HCT116 (cell line): ENCODE data around the gene TRMU. TPM values are rescaled to one million over a fixed set of nuclear protein-coding genes. Genes with fewer than 3 reads are reported as not detected.

ENCODE experiments used
- ATAC-seq: fragments of 200-7000 bp; cut with Tn5 transposase; 2 replicates; pipeline ENCODE4 v1.9.1; 2020; ENCODE audit warnings: mild to moderate bottlenecking, moderate library complexity
- BruUV-seq: library from RNA; stranded (reverse); fragments of 400-500 nt; replicated peaks from 2 replicates; lab custom pipeline; 2021; lab: Mats Ljungman, UMichigan
- CTCF ChIA-PET: fragments of 300-600 bp; sonication (Branson Sonifier 250); formaldehyde crosslinking; loops from one replicate; lab custom pipeline; 2021; ENCODE audit warnings: antibody characterized with exemption; lab: Charles Lee
- POLR2A ChIA-PET: fragments of 300-600, 350-600 bp; sonication (Branson Sonifier 250); formaldehyde crosslinking; loops from one replicate; lab custom pipeline; 2021; ENCODE audit warnings: antibody characterized with exemption; lab: Charles Lee
- RAD21 ChIA-PET, 2 experiments: fragments of 300-600 bp; sonication (Branson Sonifier 250); formaldehyde crosslinking; loops; one replicate each; lab custom pipeline; 2023; ENCODE audit warnings: low total read pairs in 2 of 2; ENCODE audit not compliant: uncharacterized antibody in 2 of 2, unreplicated experiment in 2 of 2, low non-redundant PET in 1 of 2; lab: Charles Lee
- DNase-seq: peaks from one replicate; pipeline ENCODE4 v3.0.0-alpha.2; 2010; ENCODE audit warnings: low read depth, low spot score
- H2AFZ ChIP-seq: fragments of 200-600 bp; shearing (Covaris generic), sonication (generic); 2 replicates; pipeline ENCODE4 v1.6.1; 2017; ENCODE audit warnings: low read depth, mixed run types, mixed read lengths, antibody characterized with exemption, low read length; ENCODE audit not compliant: poor library complexity, severe bottlenecking
- H3K27ac ChIP-seq: 2 replicates; pipeline ENCODE4 v1.5.1; 2012; ENCODE audit warnings: low read depth, low read length
- H3K27me3 ChIP-seq: fragments of 200-600 bp; sonication (generic); 2 replicates; pipeline ENCODE4 v1.6.1; 2016; ENCODE audit warnings: mixed run types, low read length, mixed read lengths; ENCODE audit not compliant: insufficient read depth
- H3K36me3 ChIP-seq, 2 experiments: fragments of 200-500 bp in 1 of 2; fragments of 200-600 bp in 1 of 2; sonication (Bioruptor generic) in 1 of 2; sonication (generic) in 1 of 2; 2 replicates each; pipeline versions ENCODE4 v1.5.1 to v1.6.1; 2014 to 2016; ENCODE audit warnings: low read length in 2 of 2, inconsistent platforms in 1 of 2, mixed read lengths in 1 of 2, mixed run types in 1 of 2; ENCODE audit not compliant: insufficient read depth in 2 of 2, control insufficient read depth in 1 of 2
- H3K4me1 ChIP-seq, 2 experiments: fragments of 200-600 bp in 1 of 2; sonication (generic) in 1 of 2; 2 replicates each; pipeline versions ENCODE4 v1.5.1 to v1.6.1; 2012 to 2017; ENCODE audit warnings: low read length in 2 of 2, inconsistent platforms in 1 of 2, mild to moderate bottlenecking in 1 of 2, mixed read lengths in 1 of 2, mixed run types in 1 of 2, moderate library complexity in 1 of 2; ENCODE audit not compliant: insufficient read depth in 2 of 2, control insufficient read depth in 1 of 2
- H3K4me2 ChIP-seq: fragments of 200-600 bp; sonication (generic); 2 replicates; pipeline ENCODE4 v1.6.1; 2017; ENCODE audit warnings: mixed run types, low read length, mixed read lengths
- H3K4me3 ChIP-seq, 2 experiments: fragments of 200-600 bp in 1 of 2; sonication (generic) in 1 of 2; replicated peaks in 1 of 2; 2 replicates each; pipeline ENCODE4 v1.5.1; 2011 to 2016; ENCODE audit warnings: low read length in 2 of 2, control low read depth in 1 of 2, low read depth in 1 of 2, mild to moderate bottlenecking in 1 of 2, mixed read lengths in 1 of 2, mixed run types in 1 of 2
- H3K79me2 ChIP-seq: fragments of 200-600 bp; sonication (generic); 2 replicates; pipeline ENCODE4 v1.6.1; 2017; ENCODE audit warnings: mild to moderate bottlenecking, mixed run types, low read length, moderate library complexity, mixed read lengths; ENCODE audit not compliant: insufficient read depth
- H3K9ac ChIP-seq: fragments of 200-600 bp; sonication (generic); 2 replicates; pipeline ENCODE4 v1.6.1; 2016; ENCODE audit warnings: low read length, mixed read lengths
- H3K9me2 ChIP-seq: fragments of 200-600 bp; sonication (generic), shearing (Covaris generic); 2 replicates; pipeline ENCODE4 v1.6.1; 2017; ENCODE audit warnings: mixed run types, mild to moderate bottlenecking, moderate library complexity; ENCODE audit not compliant: insufficient read depth
- H3K9me3 ChIP-seq, 2 experiments: fragments of 200-500 bp in 1 of 2; fragments of 200-600 bp in 1 of 2; sonication (Bioruptor generic) in 1 of 2; sonication (generic) in 1 of 2; 2 replicates each; pipeline ENCODE4 v1.6.1; 2014 to 2017; ENCODE audit warnings: low read length in 2 of 2, mixed read lengths in 2 of 2, inconsistent platforms in 1 of 2, low read depth in 1 of 2, mild to moderate bottlenecking in 1 of 2, mixed run types in 1 of 2, moderate library complexity in 1 of 2; ENCODE audit not compliant: control insufficient read depth in 1 of 2, insufficient read depth in 1 of 2
- H4K20me1 ChIP-seq: fragments of 200-600 bp; sonication (generic), shearing (Covaris generic); 2 replicates; pipeline ENCODE4 v1.6.1; 2017; ENCODE audit warnings: mixed run types, mild to moderate bottlenecking, moderate library complexity; ENCODE audit not compliant: insufficient read depth
- CEBPB ChIP-seq: IDR thresholded peaks from 2 replicates; pipeline ENCODE4 v1.6.1; 2012; ENCODE audit warnings: low read depth
- CTCF ChIP-seq, 3 experiments: fragments of 200-600 bp in 1 of 3; sonication (generic) in 1 of 3; IDR thresholded peaks in 2 of 3; conservative IDR thresholded peaks in 1 of 3; 2 replicates each; pipeline ENCODE4 v1.5.1; 2012 to 2017; ENCODE audit warnings: low read depth in 2 of 3, low read length in 2 of 3, antibody characterized with exemption in 1 of 3, borderline replicate concordance in 1 of 3, control low read depth in 1 of 3, mild to moderate bottlenecking in 1 of 3, mixed read lengths in 1 of 3, mixed run types in 1 of 3, moderate library complexity in 1 of 3; ENCODE audit not compliant: insufficient read depth in 1 of 3
- EGR1 ChIP-seq: IDR thresholded peaks from 2 replicates; pipeline ENCODE4 v1.6.1; 2012; ENCODE audit warnings: low read depth
- ELF1 ChIP-seq: IDR thresholded peaks from 2 replicates; pipeline ENCODE4 v1.6.1; 2012; ENCODE audit warnings: low read depth, borderline replicate concordance
- EZH2 ChIP-seq: fragments of 200-600 bp; sonication (generic); IDR thresholded peaks from 2 replicates; pipeline ENCODE4 v1.6.1; 2017; ENCODE audit warnings: antibody characterized with exemption, mixed run types
- EZH2phosphoT487 ChIP-seq: fragments of 200-600 bp; IDR thresholded peaks from 2 replicates; pipeline ENCODE4 v1.6.1; 2018; ENCODE audit warnings: antibody characterized with exemption, borderline replicate concordance
- FOSL1 ChIP-seq: IDR thresholded peaks from 2 replicates; pipeline ENCODE4 v1.6.1; 2012; ENCODE audit warnings: low read depth
- JUND ChIP-seq: IDR thresholded peaks from 2 replicates; pipeline ENCODE4 v1.6.1; 2012
- MAX ChIP-seq: IDR thresholded peaks from 2 replicates; pipeline ENCODE4 v1.6.1; 2012
- POLR2A ChIP-seq: IDR thresholded peaks from 2 replicates; pipeline ENCODE4 v1.7.0; 2011; ENCODE audit warnings: borderline replicate concordance; ENCODE audit not compliant: insufficient read depth, insufficient read length; ENCODE audit errors: extremely low read depth
- POLR2AphosphoS5 ChIP-seq: IDR thresholded peaks from 2 replicates; pipeline ENCODE4 v1.6.1; 2011; ENCODE audit warnings: mild to moderate bottlenecking, low read depth, low read length, moderate library complexity
- RAD21 ChIP-seq: IDR thresholded peaks from 2 replicates; pipeline ENCODE4 v1.6.1; 2012; ENCODE audit warnings: low read depth, mild to moderate bottlenecking
- REST ChIP-seq: IDR thresholded peaks from 2 replicates; pipeline ENCODE4 v1.6.1; 2012; ENCODE audit warnings: low read depth
- SIN3A ChIP-seq: IDR thresholded peaks from 2 replicates; pipeline ENCODE4 v1.6.1; 2012; ENCODE audit warnings: low read depth
- SP1 ChIP-seq: IDR thresholded peaks from 2 replicates; pipeline ENCODE4 v1.6.1; 2012; ENCODE audit warnings: low read depth
- YY1 ChIP-seq: IDR thresholded peaks from 2 replicates; pipeline ENCODE4 v1.6.1; 2011; ENCODE audit warnings: low read length, low read depth, moderate library complexity, mild to moderate bottlenecking; ENCODE audit not compliant: insufficient replicate concordance; ENCODE audit errors: extremely low read depth
- ZBTB33 ChIP-seq: IDR thresholded peaks from 2 replicates; pipeline ENCODE4 v1.6.1; 2011; ENCODE audit warnings: mild to moderate bottlenecking, low read length, moderate library complexity; ENCODE audit not compliant: insufficient replicate concordance; ENCODE audit errors: extremely low read depth
- ZFX ChIP-seq: fragments of 450-650 bp; IDR thresholded peaks from 2 replicates; pipeline ENCODE4 v1.6.1; 2017
- ZNF274 ChIP-seq: fragments of 200-500 bp; sonication (Bioruptor generic); IDR thresholded peaks from 2 replicates; pipeline ENCODE4 v1.6.1; 2014; ENCODE audit warnings: mild to moderate bottlenecking, low read depth, low read length, inconsistent platforms
- intact Hi-C: fragments of 100-400 bp; cut with micrococcal nuclease; formaldehyde crosslinking; loops from 2 replicates; pipeline ENCODE4 v1.10.0; 2022
- total RNA-seq: library from RNA; stranded (reverse); gene quantifications from one replicate; pipeline ENCODE4 v1.2.1, GENCODE V29; 2021; ENCODE audit not compliant: unreplicated experiment

Gene TRMU
- total RNA-seq, 1 experiment from 2014 or later, result 65.4 TPM

GRCh38 chr22:46349681-46350080 is 14.2 kb downstream of the TRMU start:
- no peak for ATAC-seq
- POLR2A ChIA-PET, result no interaction called here

More at GRCh38 chr22:46349681-46350080, 14.2 kb downstream of the TRMU start:
- H2AFZ ChIP-seq, result no peak overlapping the region
- H3K4me1 ChIP-seq, result peaks cover 13 to 14% of the 10 kb centered on the region in 2 experiments
- no peak overlapping the region for H3K4me3 ChIP-seq
- CTCF ChIA-PET, result no interaction called here
- H3K79me2 ChIP-seq, result peaks cover 34% of the 10 kb centered on the region; the same call in 1 of the 2 replicates
- no peak overlapping the region for H3K4me2 ChIP-seq
- TF ChIP-seq YY1 (no peak), SP1 (no peak), MAX (no peak), EZH2phosphoT487 (no peak), ZNF274 (no peak), ELF1 (no peak), CTCF (IDR thresholded peaks at IDR 0.05 in 2 of 3, conservative IDR thresholded peaks at IDR 0.05 in 1 of 3; ENCODE audit: borderline replicate concordance in 1 of 3, insufficient read depth in 1 of 3, low read depth in 2 of 3, low read length in 2 of 3) (no peak), SIN3A (no peak), REST (no peak), EGR1 (no peak), EZH2 (no peak), FOSL1 (no peak), POLR2AphosphoS5 (no peak), JUND (no peak), RAD21 (no peak), POLR2A (no peak), ZBTB33 (no peak), ZFX (no peak), CEBPB (no peak)
- H3K27me3 ChIP-seq, result no peaks in the 10 kb centered on the region
- no peak overlapping the region for H3K27ac ChIP-seq
- DNase-seq, result no peak
- H3K9me3 ChIP-seq, result no peaks in the 10 kb centered on the region
- no TSS peak for BruUV-seq
- peaks cover 50 to 66% of the 10 kb centered on the region in 2 experiments for H3K36me3 ChIP-seq
- H3K9me2 ChIP-seq, result no peaks in the 10 kb centered on the region
- H4K20me1 ChIP-seq, result peaks cover 3% of the 10 kb centered on the region; the same call in 1 of the 2 replicates
- intact Hi-C loops, result no loop called here
- RAD21 ChIA-PET, result no interaction called here
- no peak overlapping the region for H3K9ac ChIP-seq
